ENCODE results near the gene MRPL10. TPM values are rescaled to one million over a fixed set of nuclear protein-coding genes. Genes with fewer than 3 reads are reported as not detected.

MRPL10 gene
- total and polyA plus RNA-seq, 2 of the 8 experiments (the other 6 are each of a cell fraction or from before 2014, with no cell fraction given) = 85.3 to 214 TPM

DNA sequence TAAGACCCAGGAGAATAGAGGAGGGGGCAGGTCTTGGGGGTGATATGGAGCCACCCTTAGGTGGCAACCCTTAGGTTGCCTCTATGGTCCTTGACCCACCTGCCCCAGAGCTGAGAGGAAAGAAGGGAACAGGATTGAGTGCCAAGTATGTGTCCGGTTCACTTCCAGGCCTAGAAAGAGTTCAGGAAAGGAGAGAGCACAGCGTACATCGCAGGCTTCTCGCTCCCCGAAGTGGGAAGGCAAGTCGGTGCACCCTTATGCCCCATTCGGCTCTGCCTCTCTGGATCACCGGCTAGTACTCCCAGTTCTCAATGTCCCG, 19.0 kb upstream of the MRPL10 start (continued):
- TF ChIP-seq RNF2 (IDR thresholded peaks at IDR 0.05; ENCODE audit: borderline replicate concordance, low read depth, low read length, missing control alignments, poor library complexity, severe bottlenecking) (peak; percentile 11), EP300 (IDR thresholded peaks at IDR 0.05; ENCODE audit: borderline replicate concordance in 1 of 2, low read depth in 2 of 2, low read length in 2 of 2) (no peak), SP1 (IDR thresholded peaks at IDR 0.05; ENCODE audit: low read depth, low read length) (no peak)
- TF ChIP-seq, protein P1, sequence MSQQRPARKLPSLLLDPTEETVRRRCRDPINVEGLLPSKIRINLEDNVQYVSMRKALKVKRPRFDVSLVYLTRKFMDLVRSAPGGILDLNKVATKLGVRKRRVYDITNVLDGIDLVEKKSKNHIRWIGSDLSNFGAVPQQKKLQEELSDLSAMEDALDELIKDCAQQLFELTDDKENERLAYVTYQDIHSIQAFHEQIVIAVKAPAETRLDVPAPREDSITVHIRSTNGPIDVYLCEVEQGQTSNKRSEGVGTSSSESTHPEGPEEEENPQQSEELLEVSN (IDR thresholded peaks at IDR 0.05) = no peak

All from H1 (cell line).